GM18873 (cell line): Measurements from ENCODE around the gene VPS33B.
"Not testable (repeated sequence)": the region's sequence is repeated elsewhere in the genome, so short reads cannot be mapped to it uniquely, and the experiment has no call there.

ENCODE experiments used
- ATAC-seq: cut with Tn5 transposase; IDR thresholded peaks from one replicate; pipeline ENCODE4 v1.9.1; 2021; ENCODE audit warnings: mild to moderate bottlenecking, moderate library complexity, moderate number of reproducible peaks; ENCODE audit not compliant: unreplicated experiment, low FRiP score

The VPS33B gene

GRCh38 chr15:91032919-91033803, 10.8 kb upstream of the VPS33B start:
- no peak for ATAC-seq

GRCh38 chr15:91031796-91032195, 9.4 kb upstream of the VPS33B start:
- ATAC-seq = no peak

- ATAC-seq = no peak
Observed at GRCh38 chr15:91027677-91028076, 5.3 kb upstream of the VPS33B start.

- ATAC-seq = no peak
Observed at GRCh38 chr15:91023720-91024119, 1.3 kb upstream of the VPS33B start.

GRCh38 chr15:91022832-91023129, 387 bp upstream of the VPS33B start:
- no peak for ATAC-seq

GRCh38 chr15:91021516-91022074, 799 bp downstream of the VPS33B start:
- ATAC-seq = no peak

GRCh38 chr15:91018158-91018557, 4.2 kb downstream of the VPS33B start:
- ATAC-seq = no peak

GRCh38 chr15:91017716-91018115, 4.7 kb downstream of the VPS33B start:
- ATAC-seq = no peak

GRCh38 chr15:91013701-91014100, 8.7 kb downstream of the VPS33B start:
- not testable (repeated sequence) for ATAC-seq

- no peak for ATAC-seq
Observed at GRCh38 chr15:91007266-91007665, 15.1 kb downstream of the VPS33B start.

GRCh38 chr15:91001209-91001608, 21.2 kb downstream of the VPS33B start:
- ATAC-seq = no peak

- ATAC-seq = no peak
Observed at GRCh38 chr15:90998737-90999136, 23.7 kb downstream of the VPS33B start.

GRCh38 chr15:90994417-90995311, 27.7 kb downstream of the VPS33B start, which contains the start of gene PRC1:
Gene PRC1, minus strand, starts transcription at chr15:90994535. Its CDS starts 118 bp downstream, at chr15:90994417.
- ATAC-seq = peak; percentile 91

- no peak for ATAC-seq
Observed at GRCh38 chr15:90994059-90994416, 28.4 kb downstream of the VPS33B start.

- ATAC-seq = no peak
Observed at GRCh38 chr15:90991587-90992285, 30.7 kb downstream of the VPS33B start.

- ATAC-seq = no peak
Observed at GRCh38 chr15:90990446-90990845, 31.9 kb downstream of the VPS33B start.

- ATAC-seq = no peak
Observed at GRCh38 chr15:90989040-90989768, 33.2 kb downstream of the VPS33B start.

GRCh38 chr15:90988296-90988695, 34.1 kb downstream of the VPS33B start:
- ATAC-seq = no peak

GRCh38 chr15:90987561-90988141, 34.7 kb downstream of the VPS33B start:
- ATAC-seq = no peak
